Posterior vena cava (tissue), 2 donors: ENCODE measurements around the gene ZHX3. TPM values are rescaled to one million over a fixed set of nuclear protein-coding genes. Genes with fewer than 3 reads are reported as not detected.
A peak's percentile ranks its signal among the peaks of the same experiment; 100 is the strongest.

Source experiments
- DNase-seq: peaks from one replicate; pipeline ENCODE4 v3.0.0-alpha.2; 2020; ENCODE audit warnings: low spot score
- intact Hi-C, 2 donors: fragments of 100-400 bp; cut with DNase I; formaldehyde crosslinking; loops; one replicate each; pipeline versions ENCODE4 v1.14.1 to v1.14.2; 2022 to 2023
- total RNA-seq, 2 donors: library from RNA; stranded (reverse); fragmentation: NEBNext Ultra II Directional; extraction: Animal tissue kit (Norgen Biotek cat#: 25700); gene quantifications; one replicate each; pipeline ENCODE4 v1.2.1, GENCODE V29; 2021
- donor health status: DM: yes; HTN: yes; CAD: no.
- donor health status: DM: yes; HTN: yes; CAD: no.

ZHX3 gene
- total RNA-seq, 2 donors from 2014 or later, result 88.2 to 92.9 TPM

- DNase-seq, result no peak
- intact Hi-C loops, result no loop called here
These were observed 38.2 kb upstream of the ZHX3 start for GRCh38 chr20:41355598-41356203.

- no peak for DNase-seq
- intact Hi-C loops, result no loop called here
These were observed 37.7 kb upstream of the ZHX3 start for GRCh38 chr20:41355192-41355591.

- intact Hi-C loops, result no loop called here
- DNase-seq, result no peak
These were observed 36.0 kb upstream of the ZHX3 start for GRCh38 chr20:41353530-41353929.

- intact Hi-C loops, result no loop called here
- DNase-seq, result no peak
These were observed 35.1 kb upstream of the ZHX3 start for GRCh38 chr20:41352666-41353065.

GRCh38 chr20:41352106-41352505 is 34.6 kb upstream of the ZHX3 start:
- DNase-seq, result no peak
- intact Hi-C loops, result no loop called here

- no peak for DNase-seq
- intact Hi-C loops, result no loop called here
These were observed 33.0 kb upstream of the ZHX3 start for GRCh38 chr20:41350408-41350962.

GRCh38 chr20:41349943-41350342 is 32.4 kb upstream of the ZHX3 start:
- DNase-seq, result no peak
- intact Hi-C loops, result no loop called here

GRCh38 chr20:41349266-41349665 is 31.7 kb upstream of the ZHX3 start:
- intact Hi-C loops, result no loop called here
- DNase-seq, result no peak

- no peak for DNase-seq
- intact Hi-C loops, result no loop called here
These were observed 31.1 kb upstream of the ZHX3 start for GRCh38 chr20:41348430-41349172.

- intact Hi-C loops, result no loop called here
- no peak for DNase-seq
These were observed 30.2 kb upstream of the ZHX3 start for GRCh38 chr20:41347523-41348429.

- peak; percentile 76 for DNase-seq
- intact Hi-C loops, result loop anchor here in 1 of 2 donors (1.0 kb wide), 1 partner anchor 28 kb away; no protein-coding TSS in a partner anchor
These were observed 28.2 kb upstream of the ZHX3 start for GRCh38 chr20:41345729-41346067.

- intact Hi-C loops, result loop anchor here (5.0 kb wide), 2 partner anchors 62 to 178 kb away; no protein-coding TSS in a partner anchor
- DNase-seq, result no peak
These were observed 27.6 kb upstream of the ZHX3 start for GRCh38 chr20:41344938-41345728.

- peak; percentile 45 for DNase-seq
- intact Hi-C loops, result loop anchor here (5.0 kb wide), 2 partner anchors 63 to 177 kb away; no protein-coding TSS in a partner anchor
These were observed 26.9 kb upstream of the ZHX3 start for GRCh38 chr20:41344477-41344876.

GRCh38 chr20:41342474-41343464 is 25.2 kb upstream of the ZHX3 start:
- DNase-seq, result peak; percentile 40
- intact Hi-C loops, result loop anchor here (5.0 kb wide), 2 partner anchors 65 to 175 kb away; no protein-coding TSS in a partner anchor

- peak; percentile 95 for DNase-seq
- intact Hi-C loops, result loop anchor here (1.0 to 5.0 kb wide), 3 partner anchors 67 to 173 kb away; no protein-coding TSS in a partner anchor
These were observed 23.0 kb upstream of the ZHX3 start, which contains the start of gene LPIN3 for GRCh38 chr20:41340327-41341055. Gene LPIN3, plus strand, starts transcription at chr20:41340821. Its CDS starts 4,983 bp downstream, at chr20:41345804.

GRCh38 chr20:41339957-41340326 is 22.4 kb upstream of the ZHX3 start:
- intact Hi-C loops, result loop anchor here (1.0 to 5.0 kb wide), 3 partner anchors 67 to 173 kb away; no protein-coding TSS in a partner anchor
- DNase-seq, result peak; percentile 95
